ENCODE results near the gene ZNF639. TPM values are rescaled to one million over a fixed set of nuclear protein-coding genes. Genes with fewer than 3 reads are reported as not detected.

Gene ZNF639
- total RNA-seq, 2 donors from 2014 or later: 18.6 to 29.4 TPM

- Histone ChIP-seq H3K4me3 (no peak overlapping the region), H3K27ac (no peak overlapping the region), H3K27me3 (no peaks in the 10 kb centered on the region), H3K9me3 (no peaks in the 10 kb centered on the region), H3K9ac (ENCODE audit: low read depth in 2 of 2, low read length in 2 of 2) (no peak overlapping the region), H3K4me1 (no peaks in the 10 kb centered on the region), H3K36me3 (no peaks in the 10 kb centered on the region)
- TF ChIP-seq CTCF (IDR thresholded peaks at IDR 0.05): no peak
- DNase-seq: no peak
- intact Hi-C loops (cut with DNase I): no loop called here
Observed at GRCh38 chr3:179376474-179376873, 53.6 kb downstream of the ZNF639 start.

Other genes with a start within 250 kb of the ZNF639 start
- gene PIK3CA, start 174.7 kb upstream of the ZNF639 start, total RNA-seq: 10 to 100 TPM; 11.3 to 18.0 TPM
- 1 to 10 TPM; 1.5 to 1.7 TPM for gene KCNMB3, start 71.9 kb upstream of the ZNF639 start, total RNA-seq
- 10 to 100 TPM; 50.5 to 53.3 TPM for gene MFN1, start 24.7 kb downstream of the ZNF639 start, total RNA-seq
- gene GNB4, start 128.4 kb downstream of the ZNF639 start, total RNA-seq: 10 to 100 TPM in 1 of 2 donors, 1 to 10 TPM in 1; 3.1 to 10.4 TPM
- gene ACTL6A, start 239.9 kb downstream of the ZNF639 start, total RNA-seq: 10 to 100 TPM; 37.2 to 49.7 TPM

Measured in colonic mucosa (tissue), 4 donors.